K562 (cell line): ENCODE measurements around the gene GHR. TPM values are rescaled to one million over a fixed set of nuclear protein-coding genes. Genes with fewer than 3 reads are reported as not detected.

Experiments
- ATAC-seq: fragments of 200-7000 bp; cut with Tn5 transposase; 3 replicates; pipeline ENCODE4 v1.9.1; 2020; ENCODE audit warnings: moderate library complexity
- BruUV-seq: library from RNA; stranded (reverse); fragments of 400-500 nt; replicated peaks from 2 replicates; lab custom pipeline; 2021; lab: Mats Ljungman, UMichigan
- CTCF ChIA-PET: fragments of 300-600 bp; formaldehyde crosslinking; extraction: SDS; loops from one replicate; lab custom pipeline; 2021; ENCODE audit warnings: low intra/inter-chr PET ratio; lab: Yijun Ruan, JAX
- POLR2A ChIA-PET: fragments of 300-600, 350-650 bp; sonication (Branson Sonifier 250); formaldehyde crosslinking; extraction: SDS; loops from one replicate; lab custom pipeline; 2021; ENCODE audit warnings: antibody characterized with exemption, inconsistent platforms; lab: Yijun Ruan, JAX
- DNase-seq, 4 experiments: peaks; one replicate each; pipeline versions ENCODE4 v3.0.0 to v3.0.0-alpha.2; 2011 to 2018; ENCODE audit warnings: low spot score in 3 of 4, mixed read lengths in 3 of 4; ENCODE audit errors: extremely low read depth in 1 of 4
- FAIRE-seq: peaks from 2 replicates; lab custom pipeline; 2011; peaks lifted over from hg19 to GRCh38; lab: Jason Lieb, UNC
- H2AFZ ChIP-seq: 2 replicates; pipeline ENCODE4 v1.6.0; 2011; ENCODE audit warnings: low read depth, low read length, control low read depth, inconsistent platforms
- H3K27ac ChIP-seq: fragments of 200-600 bp; 3 replicates; pipeline ENCODE4 v1.8.0; 2011; ENCODE audit warnings: low read depth, mild to moderate bottlenecking, control low read depth, inconsistent platforms, low read length, moderate library complexity, mixed read lengths; ENCODE audit errors: extremely low read depth
- H3K27me3 ChIP-seq, 2 experiments: fragments of 300-600 bp in 1 of 2; 2 replicates in 1 of 2; 3 replicates in 1 of 2; pipeline versions ENCODE4 v1.6.0 to v1.8.0; 2011; ENCODE audit warnings: inconsistent platforms in 2 of 2, low read length in 2 of 2, mild to moderate bottlenecking in 1 of 2, mixed read lengths in 1 of 2, moderate library complexity in 1 of 2; ENCODE audit not compliant: control insufficient read depth in 2 of 2, insufficient read depth in 2 of 2
- H3K36me3 ChIP-seq: fragments of 300-600 bp; 3 replicates; pipeline ENCODE4 v1.8.0; 2011; ENCODE audit warnings: mild to moderate bottlenecking, low read length, inconsistent platforms; ENCODE audit not compliant: control insufficient read depth, insufficient read depth
- H3K4me1 ChIP-seq, 2 experiments: fragments of 200-600 bp in 1 of 2; replicated peaks in 1 of 2; 2 replicates in 1 of 2; 3 replicates in 1 of 2; pipeline versions ENCODE4 v1.5.1 to v1.8.0; 2011; ENCODE audit warnings: inconsistent platforms in 2 of 2, low read length in 2 of 2, mild to moderate bottlenecking in 1 of 2, mixed read lengths in 1 of 2, moderate library complexity in 1 of 2; ENCODE audit not compliant: control insufficient read depth in 2 of 2, insufficient read depth in 2 of 2
- H3K4me2 ChIP-seq: 2 replicates; pipeline ENCODE4 v1.6.1; 2011; ENCODE audit warnings: low read length, control low read depth, inconsistent platforms, mixed read lengths; ENCODE audit not compliant: insufficient read depth
- H3K4me3 ChIP-seq: fragments of 200-600 bp; sonication (generic), shearing (Covaris generic); 2 replicates; pipeline ENCODE4 v1.5.1; 2016; ENCODE audit warnings: control low read depth, inconsistent platforms
- H3K79me2 ChIP-seq: fragments of 200-600 bp; 3 replicates; pipeline ENCODE4 v1.8.0; 2011; ENCODE audit warnings: low read length, inconsistent platforms; ENCODE audit not compliant: control insufficient read depth, insufficient read depth
- H3K9ac ChIP-seq, 2 experiments: 2 replicates each; pipeline versions ENCODE4 v1.6.0 to v1.6.1; 2011; ENCODE audit warnings: low read depth in 2 of 2, low read length in 2 of 2, control low read depth in 1 of 2, inconsistent platforms in 1 of 2, mild to moderate bottlenecking in 1 of 2, mixed read lengths in 1 of 2; ENCODE audit not compliant: insufficient read depth in 1 of 2
- H3K9me1 ChIP-seq: one replicate; pipeline ENCODE4 v1.6.0; 2011; ENCODE audit warnings: inconsistent platforms, mild to moderate bottlenecking, low read length, moderate library complexity; ENCODE audit not compliant: control insufficient read depth, insufficient read depth
- H3K9me3 ChIP-seq: replicated peaks from 2 replicates; pipeline ENCODE4 v1.5.1; 2011; ENCODE audit warnings: low read depth, low read length, inconsistent platforms; ENCODE audit not compliant: control insufficient read depth, insufficient read depth
- H4K20me1 ChIP-seq: replicated peaks from 2 replicates; pipeline ENCODE4 v1.6.1; 2011; ENCODE audit warnings: low read length, inconsistent platforms, mixed read lengths; ENCODE audit not compliant: control insufficient read depth, insufficient read depth
- CEBPB ChIP-seq: fragments of 450-650 bp; IDR thresholded peaks from 2 replicates; pipeline ENCODE4 v1.6.1; 2016; ENCODE audit warnings: missing genetic modification characterization, missing compliant biosample characterization
- CEBPG ChIP-seq, 3 experiments: fragments of 200-800 bp in 1 of 3; sonication (Bioruptor generic) in 1 of 3; sonication (generic) in 1 of 3; formaldehyde crosslinking in 1 of 3; IDR thresholded peaks in 2 of 3; conservative IDR thresholded peaks in 1 of 3; 2 replicates each; pipeline versions ENCODE4 v1.6.1 to v1.8.0; 2016 to 2022; ENCODE audit warnings: missing compliant biosample characterization in 2 of 3, missing genetic modification characterization in 2 of 3, mild to moderate bottlenecking in 1 of 3, missing genetic modification reagents in 1 of 3
- MEF2A ChIP-seq: IDR thresholded peaks from 2 replicates; pipeline ENCODE4 v1.6.1; 2011; ENCODE audit warnings: low read depth, mild to moderate bottlenecking, low read length, moderate library complexity; ENCODE audit not compliant: control insufficient read depth
- ZKSCAN1 ChIP-seq: fragments of 150-350 bp; IDR thresholded peaks from 2 replicates; pipeline ENCODE4 v1.6.1; 2016; ENCODE audit warnings: low read depth, low read length
- ZNF644 ChIP-seq: fragments of 200-800 bp; sonication (Bioruptor generic); IDR thresholded peaks from 2 replicates; pipeline ENCODE4 v1.6.1; 2016; ENCODE audit warnings: low read depth, missing genetic modification characterization, missing compliant biosample characterization
- WGBS: fragments of 100-300 bp; shearing (Covaris generic); methylation state at CpG from one replicate; pipeline ENCODE4 v1.1.6; 2016; ENCODE audit warnings: low coverage, mixed read lengths; ENCODE audit not compliant: insufficient coverage; ENCODE audit errors: missing lambda C conversion rate; 5-methylcytosine and 5-hydroxymethylcytosine counted together
- in situ Hi-C: fragments of 300-500 bp; cut with MboI; formaldehyde crosslinking; loops from 4 replicates; pipeline ENCODE4 v1.15.0; 2018; ENCODE audit warnings: inconsistent platforms, mixed read lengths
- intact Hi-C: fragments of 100-400 bp; cut with micrococcal nuclease; formaldehyde crosslinking; loops from 2 replicates; pipeline ENCODE4 v1.14.2; 2022
- polyA plus RNA-seq, 8 experiments: library from polyadenylated mRNA; depleted of rRNA in 4 of 8; stranded (reverse) in 5 of 8; unstranded in 3 of 8; fragments of >200 nt; fragmentation: Nextera tagmentation in 2 of 8; fragmentation: Illumina TruSeq in 1 of 8; extraction: Ambion mirVana in 2 of 8; extraction: Trizol in 1 of 8; gene quantifications; 2 replicates each; pipeline versions ENCODE4 v1.2.1 to v1.2.3, GENCODE V29; 2011 to 2014; ENCODE audit warnings: inconsistent platforms in 1 of 8, missing spikeins in 1 of 8
- total RNA-seq, 7 experiments: library from RNA; depleted of rRNA in 6 of 7; stranded (reverse); fragments of >200 nt in 6 of 7; fragmentation: Illumina TruSeq in 2 of 7; extraction: Trizol in 2 of 7; gene quantifications; 2 replicates each; pipeline versions ENCODE4 v1.2.1 to v1.2.3, GENCODE V29; 2011 to 2021; ENCODE audit warnings: low replicate concordance in 1 of 7
- TF ChIP-seq, protein P1 (sequence below): IDR thresholded peaks from 2 replicates; pipeline ENCODE4 v1.6.1; 2011; ENCODE audit warnings: borderline replicate concordance, low read depth, mild to moderate bottlenecking, moderate library complexity, low read length; ENCODE audit not compliant: insufficient read depth, poor library complexity, severe bottlenecking

The GHR gene
- total and polyA plus RNA-seq, 9 of the 15 experiments (the other 6 are each of a cell fraction or from before 2014, with no cell fraction given), result 0.01 to 0.13 (median 0.07) TPM; not detected in 5

DNA sequence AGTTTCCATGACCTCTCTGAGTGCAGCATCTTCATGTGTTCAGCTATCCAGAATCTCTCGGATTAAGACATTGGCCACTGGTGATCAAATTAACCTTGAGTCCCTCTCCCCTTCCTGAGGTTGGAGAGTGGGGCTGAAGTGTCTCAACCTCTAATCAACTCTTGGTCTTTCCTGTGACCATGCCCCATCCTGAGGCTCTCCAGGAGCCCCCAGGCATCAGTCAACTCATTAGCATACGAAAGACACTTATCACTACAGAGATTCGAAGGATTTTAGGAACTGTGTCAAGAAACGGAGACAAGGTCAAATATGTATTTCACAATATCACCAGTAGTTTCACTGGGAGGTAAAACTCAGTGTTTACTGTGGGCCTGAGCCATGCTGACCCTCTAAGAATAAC is 203.2 kb downstream of the GHR start:
- Histone ChIP-seq H4K20me1 (no peaks in the 10 kb centered on the region), H3K9me1 (no peaks in the 10 kb centered on the region), H3K79me2 (no peaks in the 10 kb centered on the region), H2AFZ (no peak overlapping the region), H3K9ac (no peak overlapping the region), H3K4me3 (no peak overlapping the region), H3K27ac (no peak overlapping the region), H3K27me3 (0 out of 5 replicates have a peak, but pooled peaks cover 0 to 7% of the 10 kb centered on the region in 2 experiments), H3K9me3 (no peaks in the 10 kb centered on the region), H3K4me2 (no peak overlapping the region), H3K4me1 (no peaks in the 10 kb centered on the region; a peak in 1 of 5 replicates), H3K36me3 (no peaks in the 10 kb centered on the region)
- ChIA-PET POLR2A (interaction anchor here (0.6 kb wide), 1 partner anchor 17 kb away, joined by 3 read pairs; no protein-coding TSS in a partner anchor), CTCF (interaction anchor here (0.8 kb wide), 1 partner anchor 770 kb away, joined by 3 read pairs; no protein-coding TSS in a partner anchor)
- no peak for ATAC-seq
- 2% methylated on average over 4 of the region's 4 CpGs for WGBS
- intact Hi-C loops (no loop called here), in situ Hi-C loops (no loop called here)
- BruUV-seq, result no TSS peak
- TF ChIP-seq MEF2A, result no peak
- peak; percentile 68 for TF ChIP-seq CEBPB (tag)
- no peak for TF ChIP-seq ZKSCAN1
- TF ChIP-seq, protein P1, sequence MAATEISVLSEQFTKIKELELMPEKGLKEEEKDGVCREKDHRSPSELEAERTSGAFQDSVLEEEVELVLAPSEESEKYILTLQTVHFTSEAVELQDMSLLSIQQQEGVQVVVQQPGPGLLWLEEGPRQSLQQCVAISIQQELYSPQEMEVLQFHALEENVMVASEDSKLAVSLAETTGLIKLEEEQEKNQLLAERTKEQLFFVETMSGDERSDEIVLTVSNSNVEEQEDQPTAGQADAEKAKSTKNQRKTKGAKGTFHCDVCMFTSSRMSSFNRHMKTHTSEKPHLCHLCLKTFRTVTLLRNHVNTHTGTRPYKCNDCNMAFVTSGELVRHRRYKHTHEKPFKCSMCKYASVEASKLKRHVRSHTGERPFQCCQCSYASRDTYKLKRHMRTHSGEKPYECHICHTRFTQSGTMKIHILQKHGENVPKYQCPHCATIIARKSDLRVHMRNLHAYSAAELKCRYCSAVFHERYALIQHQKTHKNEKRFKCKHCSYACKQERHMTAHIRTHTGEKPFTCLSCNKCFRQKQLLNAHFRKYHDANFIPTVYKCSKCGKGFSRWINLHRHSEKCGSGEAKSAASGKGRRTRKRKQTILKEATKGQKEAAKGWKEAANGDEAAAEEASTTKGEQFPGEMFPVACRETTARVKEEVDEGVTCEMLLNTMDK, result no peak
- TF ChIP-seq CEBPG (CRISPR knock-in tag; IDR thresholded peaks at IDR 0.05), result no peak
- TF ChIP-seq CEBPG (tag; conservative IDR thresholded peaks at IDR 0.05 in 1 of 2, IDR thresholded peaks at IDR 0.05 in 1 of 2), result peak in 1 of 2 experiments; percentile 48; a peak in 2 of 4 replicates
- no peak for TF ChIP-seq ZNF644
- DNase-seq, result no peak
- no peak for FAIRE-seq
